ENCODE results near the gene LYPD8. TPM values are rescaled to one million over a fixed set of nuclear protein-coding genes. Genes with fewer than 3 reads are reported as not detected.
A peak's percentile ranks its signal among the peaks of the same experiment; 100 is the strongest.

The LYPD8 gene
- total RNA-seq, 1 experiment from 2014 or later, result not detected

- intact Hi-C loops (cut with micrococcal nuclease; ENCODE audit: unreplicated experiment), result no loop called here
- Histone ChIP-seq H3K4me3 (ENCODE audit: low read depth in 2 of 2, low read length in 2 of 2) (no peak overlapping the region), H3K27me3 (ENCODE audit: control insufficient read depth, insufficient read depth, low read length) (no peaks in the 10 kb centered on the region), H3K27ac (ENCODE audit: low read length) (no peak overlapping the region), H3K9me3 (ENCODE audit: control insufficient read depth, insufficient read depth, low read depth, low read length) (no peaks in the 10 kb centered on the region), H3K36me3 (ENCODE audit: control insufficient read depth, insufficient read depth, low read length) (no peaks in the 10 kb centered on the region), H3K4me1 (ENCODE audit: control insufficient read depth, insufficient read depth, low read length) (no peaks in the 10 kb centered on the region)
- POLR2A ChIA-PET, result no interaction called here
- in situ Hi-C loops (cut with HindIII; ENCODE audit: low pct_unique_long_range_greater_than_20kb, low sequenced_read_pairs), result no loop called here
- TF ChIP-seq CTCF (IDR thresholded peaks at IDR 0.05), result peak; percentile 54
- no peak for TF ChIP-seq REST (IDR thresholded peaks at IDR 0.05; ENCODE audit: insufficient read depth in 1 of 2, low read depth in 2 of 2, low read length in 1 of 2)
- CTCF ChIA-PET, result interaction anchor here (0.7 kb wide), 1 partner anchor 110 kb away, joined by 3 read pairs; no protein-coding TSS in a partner anchor
- ATAC-seq, result peak; percentile 74
- DNase-seq (ENCODE audit: low read depth, low spot score), result no peak
- no TSS peak for BruUV-seq (replicated peaks)
Observed at GRCh38 chr1:248696261-248696660, 59.3 kb downstream of the LYPD8 start.

GRCh38 chr1:248695451-248696132 is 60.0 kb downstream of the LYPD8 start:
- BruUV-seq (replicated peaks), result no TSS peak
- CTCF ChIA-PET, result no interaction called here
- intact Hi-C loops (cut with micrococcal nuclease; ENCODE audit: unreplicated experiment) (no loop called here), in situ Hi-C loops (cut with HindIII; ENCODE audit: low pct_unique_long_range_greater_than_20kb, low sequenced_read_pairs) (no loop called here)
- ATAC-seq (no peak), DNase-seq (ENCODE audit: low read depth, low spot score) (no peak)
- Histone ChIP-seq H3K9me3 (ENCODE audit: control insufficient read depth, insufficient read depth, low read depth, low read length) (no peaks in the 10 kb centered on the region), H3K4me3 (ENCODE audit: low read depth in 2 of 2, low read length in 2 of 2) (no peak overlapping the region), H3K27ac (ENCODE audit: low read length) (no peak overlapping the region), H3K36me3 (ENCODE audit: control insufficient read depth, insufficient read depth, low read length) (no peaks in the 10 kb centered on the region), H3K27me3 (ENCODE audit: control insufficient read depth, insufficient read depth, low read length) (no peaks in the 10 kb centered on the region), H3K4me1 (ENCODE audit: control insufficient read depth, insufficient read depth, low read length) (no peaks in the 10 kb centered on the region)
- POLR2A ChIA-PET, result no interaction called here
- TF ChIP-seq SIN3A (IDR thresholded peaks at IDR 0.05; ENCODE audit: borderline replicate concordance, insufficient read depth, low read depth, low read length), result no peak
- TF ChIP-seq TCF7L2 (IDR thresholded peaks at IDR 0.05; ENCODE audit: low read depth, low read length), result no peak
- no peak for TF ChIP-seq POLR2AphosphoS5 (IDR thresholded peaks at IDR 0.05; ENCODE audit: low read depth, low read length)
- no peak for TF ChIP-seq CTCF (IDR thresholded peaks at IDR 0.05)
- no peak for TF ChIP-seq REST (IDR thresholded peaks at IDR 0.05; ENCODE audit: insufficient read depth in 1 of 2, low read depth in 2 of 2, low read length in 1 of 2)

Data from Panc1 (cell line).